Anterior cingulate cortex (tissue), 58 donors: ENCODE measurements around the gene AATF.

Experiments
- DNase-seq, 58 donors: peaks; one replicate each; lab custom pipeline; 2025; lab: John Stamatoyannopoulos, UW

Gene AATF

DNA sequence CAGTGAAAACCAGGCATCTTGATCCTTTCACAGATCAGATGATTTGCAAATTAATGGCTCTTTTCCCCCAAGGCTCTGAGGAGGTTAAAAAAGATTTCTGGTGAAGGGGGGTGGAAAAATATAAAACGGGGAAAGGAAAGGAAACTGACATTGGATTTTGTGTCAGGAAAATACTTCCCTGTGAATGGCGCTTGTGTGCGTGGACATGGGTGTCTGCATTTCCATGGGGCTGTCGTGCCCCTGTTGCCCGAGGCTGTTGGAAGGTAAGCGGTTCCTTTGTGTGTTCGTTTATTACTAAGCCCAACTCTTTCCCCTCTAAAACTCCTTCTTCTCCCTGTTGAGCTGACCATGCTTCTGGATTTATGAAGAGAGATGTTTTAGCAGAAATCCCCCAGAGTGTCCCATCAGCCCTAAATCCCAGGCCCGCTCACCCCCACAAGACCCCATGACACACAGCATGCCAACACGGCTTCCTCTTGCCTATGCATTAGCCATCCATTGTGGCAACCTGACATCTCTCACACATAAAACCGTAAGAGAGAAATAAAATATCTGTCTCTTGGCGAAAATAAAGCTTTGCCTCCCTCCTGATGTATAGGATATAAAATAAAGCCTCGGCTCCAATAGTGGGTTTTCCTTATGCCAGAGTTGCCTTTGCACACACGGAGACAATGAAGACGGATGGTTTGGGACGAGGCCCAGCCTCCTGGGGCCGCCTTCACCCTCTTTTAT is 18.7 kb upstream of the AATF start:
- no peak for DNase-seq

DNA sequence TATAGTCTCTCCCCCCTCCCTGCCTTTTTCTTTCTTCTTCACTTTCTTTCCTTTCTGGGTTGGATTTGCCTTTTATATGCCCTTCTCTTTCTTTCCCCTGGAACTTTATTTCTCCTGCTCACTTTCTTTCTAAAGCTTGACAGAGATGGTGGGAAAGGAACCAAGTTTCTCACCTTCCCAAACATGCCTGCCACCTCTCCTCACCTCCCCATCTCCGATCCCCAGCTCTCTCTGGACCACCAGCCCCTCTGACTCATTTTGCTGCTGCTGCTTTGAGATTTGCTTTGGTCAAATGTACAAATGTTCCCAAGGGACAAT is 18.2 kb upstream of the AATF start:
- no peak for DNase-seq

DNA sequence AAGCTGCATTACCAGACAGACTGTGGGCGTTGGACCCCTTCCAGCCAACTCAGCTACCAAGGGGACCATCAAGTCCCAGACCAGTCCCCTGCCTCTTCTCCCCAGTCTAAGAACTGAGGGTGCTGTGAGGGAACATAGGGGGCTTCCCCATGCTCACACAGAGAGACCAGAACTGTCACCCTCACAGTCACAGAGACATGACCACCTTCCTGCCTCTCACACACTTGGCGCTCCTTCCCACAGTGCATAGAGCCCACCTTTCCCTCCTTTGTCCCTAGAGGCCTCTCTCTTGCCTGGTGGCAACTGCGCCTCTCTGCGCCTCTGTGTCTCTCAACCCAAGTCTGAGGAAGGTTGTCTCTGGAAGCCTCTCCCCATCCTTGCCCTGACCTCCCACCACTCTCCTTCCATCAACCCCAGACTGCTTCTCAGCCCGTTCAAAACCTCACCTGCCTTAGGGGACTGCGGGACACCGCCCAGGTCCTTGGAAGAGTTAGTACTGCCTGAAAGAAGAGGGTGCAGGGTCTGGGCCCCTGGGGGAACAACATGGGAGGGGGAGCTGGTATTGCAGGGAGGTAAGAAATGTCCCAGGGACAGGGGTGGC is 17.6 kb upstream of the AATF start:
- no peak for DNase-seq

- no peak for DNase-seq
Measured at GRCh38 chr17:36931697-36932382, 16.9 kb upstream of the AATF start.

- DNase-seq = no peak
Measured at GRCh38 chr17:36932383-36932693, 16.4 kb upstream of the AATF start.

- DNase-seq = no peak
Measured at GRCh38 chr17:36932694-36933511, 15.9 kb upstream of the AATF start.

DNA sequence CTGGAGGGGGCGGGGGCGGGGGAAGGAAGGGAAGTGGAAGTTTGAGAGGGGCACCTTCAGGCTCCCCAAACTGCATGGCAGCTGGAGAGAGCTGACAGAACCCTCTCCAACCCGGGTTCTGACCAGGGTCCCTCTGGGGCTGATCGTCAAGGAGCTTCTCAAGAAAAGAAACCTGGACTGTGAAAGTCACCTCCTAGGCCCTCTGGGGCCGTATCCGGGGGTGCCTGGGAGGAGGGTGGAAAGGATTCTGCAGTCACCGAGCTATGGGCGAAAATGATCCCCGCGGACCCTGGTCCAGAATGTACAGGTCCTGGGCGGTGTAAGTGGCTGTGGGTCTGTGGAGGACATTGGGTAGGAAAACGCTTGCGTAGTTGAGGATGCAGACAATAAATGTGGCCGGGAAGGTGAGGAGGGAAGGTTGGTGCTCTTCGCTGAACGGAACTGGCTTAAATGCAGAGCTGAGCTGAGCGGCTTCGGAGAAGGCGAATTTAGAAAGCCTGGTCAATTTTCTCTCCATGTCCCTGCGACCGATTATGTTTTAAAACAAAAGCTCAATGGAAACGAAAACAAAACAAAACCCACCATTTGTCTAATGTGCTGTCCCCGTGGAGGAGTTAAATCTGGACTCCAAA is 15.1 kb upstream of the AATF start:
- no peak for DNase-seq

DNA sequence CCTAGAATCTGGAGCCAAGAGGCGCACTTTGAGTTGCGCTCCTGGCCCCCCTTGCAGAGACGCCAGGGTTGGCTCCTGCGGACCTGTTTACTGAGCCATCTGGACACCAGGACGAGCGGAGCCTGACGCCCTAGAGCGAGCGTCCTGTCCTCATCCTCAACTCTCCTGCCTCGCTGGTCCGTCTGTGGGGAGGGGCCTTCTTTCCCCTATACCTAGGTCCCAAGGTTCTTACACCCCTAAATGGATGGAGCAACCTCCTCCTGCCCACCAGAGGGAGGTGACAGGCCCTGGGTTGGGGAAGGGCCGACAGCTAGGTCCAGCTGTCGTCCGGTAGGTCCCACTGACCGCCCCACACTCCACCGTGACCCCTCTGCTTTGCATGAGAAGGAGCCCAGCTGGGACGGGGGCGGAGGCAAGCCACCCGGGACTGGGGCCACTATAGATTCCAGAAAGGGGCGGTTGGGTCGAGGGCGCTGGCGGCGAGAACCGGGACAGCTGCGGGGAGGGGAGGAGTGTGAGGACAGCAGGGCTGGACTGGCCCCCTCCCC is 14.5 kb upstream of the AATF start:
- no peak for DNase-seq

- DNase-seq = no peak
Measured at GRCh38 chr17:36934692-36935630, 13.8 kb upstream of the AATF start.

DNA sequence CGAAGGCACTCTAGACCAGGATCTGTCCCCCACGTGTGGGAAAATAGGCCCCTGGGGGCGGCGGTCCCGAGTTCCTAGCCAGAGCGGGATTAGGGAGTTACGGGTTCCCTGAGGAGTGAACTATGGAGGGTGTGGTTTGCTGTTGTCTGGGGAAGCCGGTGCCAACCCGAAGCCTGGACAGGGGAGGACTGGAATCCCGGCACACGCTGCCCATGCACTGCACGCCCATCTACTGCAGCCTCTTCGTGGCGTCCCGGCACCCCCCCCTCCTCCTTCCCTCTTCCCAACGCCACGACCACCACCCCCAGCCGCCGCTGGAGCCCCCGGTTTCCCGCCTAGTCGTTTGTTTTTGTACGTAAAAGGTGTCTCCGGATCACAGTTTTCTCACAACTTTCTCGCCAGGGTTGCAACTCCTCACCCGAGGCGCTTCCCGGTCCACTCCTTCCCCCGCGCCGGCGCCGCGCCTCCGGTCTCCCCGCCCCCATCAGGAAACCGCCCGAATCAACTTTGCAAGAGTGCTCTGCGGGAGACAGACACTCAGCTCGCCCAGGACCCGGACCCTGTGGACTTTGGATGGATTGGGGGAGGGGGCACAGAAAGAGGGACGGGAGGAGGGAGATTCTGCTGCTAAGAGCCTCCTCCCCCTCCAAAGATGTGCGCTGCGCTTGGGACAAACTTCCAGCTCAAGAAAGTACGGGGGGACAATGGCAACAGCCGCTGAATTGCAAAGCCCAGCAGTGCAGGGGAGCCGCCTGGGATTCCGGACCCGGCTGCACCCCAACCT is 12.9 kb upstream of the AATF start:
- DNase-seq = no peak

DNA sequence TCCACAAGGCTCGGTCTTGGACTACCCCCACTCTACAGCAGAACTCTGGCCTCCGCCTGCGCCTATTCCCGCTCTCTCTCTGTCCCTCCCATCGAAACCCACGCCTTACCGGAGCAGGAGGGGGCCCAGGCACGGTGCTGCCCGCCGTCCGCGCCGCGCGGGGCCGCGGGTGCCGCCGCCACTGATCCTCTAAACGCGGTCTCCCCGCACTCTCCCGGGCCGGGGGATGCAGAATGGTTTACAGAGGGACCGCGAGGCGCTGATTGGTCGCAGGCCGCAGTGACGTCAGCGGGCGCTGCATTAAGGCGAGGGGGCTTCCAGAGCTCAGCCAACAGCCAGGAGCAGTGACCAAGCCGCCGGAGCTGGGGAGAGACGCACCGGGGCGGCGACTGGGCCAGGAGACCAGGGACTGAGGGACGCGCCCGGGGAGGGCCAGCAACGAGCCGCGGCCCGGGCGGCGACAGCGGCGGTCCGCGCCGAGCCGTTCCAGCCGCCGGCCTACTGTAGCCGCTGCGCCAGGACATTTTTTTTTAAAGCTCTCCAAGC is 12.2 kb upstream of the AATF start:
- DNase-seq = no peak

DNA sequence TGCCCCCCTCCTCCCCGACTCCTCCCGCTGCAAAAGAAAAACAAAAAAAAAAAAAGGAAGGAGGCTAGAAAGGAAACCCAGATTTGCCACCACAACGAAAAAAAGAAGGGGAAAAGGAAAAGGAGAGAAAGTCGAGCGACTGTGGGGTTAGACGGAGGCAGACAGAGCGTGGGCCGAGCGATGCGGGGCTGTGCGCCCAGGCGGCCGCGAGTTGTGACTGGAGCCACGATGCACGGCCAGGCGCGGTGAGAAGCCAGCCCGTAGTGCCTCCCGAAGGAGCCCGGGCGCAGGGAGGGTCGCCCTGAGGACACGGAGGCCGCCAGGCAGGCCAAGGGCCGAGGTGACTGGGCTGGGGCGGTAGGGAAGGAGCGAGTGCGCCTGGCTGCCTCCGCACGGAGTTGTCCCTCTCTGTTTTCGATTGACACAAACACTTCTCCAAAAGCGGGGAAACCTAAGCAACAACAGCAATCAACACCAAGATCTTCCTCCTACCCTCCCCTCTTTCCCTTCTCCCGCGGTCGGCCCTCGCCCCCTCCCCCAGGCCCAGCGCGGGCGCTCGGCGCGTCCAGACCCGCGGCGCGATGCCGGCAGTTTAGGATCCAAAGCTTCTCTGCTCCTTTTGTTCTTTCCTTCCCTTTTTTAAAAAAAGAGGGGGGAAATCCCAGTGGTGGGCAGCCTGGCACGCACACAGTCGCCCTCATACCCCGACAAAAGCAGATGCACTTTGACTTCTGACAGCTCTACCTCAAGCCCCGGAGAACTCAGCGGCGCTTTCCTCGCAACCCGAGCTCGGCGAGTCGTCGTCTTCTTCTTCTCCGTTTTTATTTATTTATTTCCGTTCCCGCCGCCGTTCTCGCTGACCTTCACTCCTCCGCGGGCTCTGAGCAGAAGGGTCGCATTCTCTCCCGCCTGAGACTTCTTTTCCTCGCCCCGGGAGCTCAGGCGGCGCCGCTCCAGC is 11.5 kb upstream of the AATF start, which contains the start of gene LHX1:
Gene LHX1 (plus strand): TSS at position 475 of the 958 bp plus-strand sequence. CDS start 723 bp downstream, outside the sequence.
- DNase-seq = no peak

DNA sequence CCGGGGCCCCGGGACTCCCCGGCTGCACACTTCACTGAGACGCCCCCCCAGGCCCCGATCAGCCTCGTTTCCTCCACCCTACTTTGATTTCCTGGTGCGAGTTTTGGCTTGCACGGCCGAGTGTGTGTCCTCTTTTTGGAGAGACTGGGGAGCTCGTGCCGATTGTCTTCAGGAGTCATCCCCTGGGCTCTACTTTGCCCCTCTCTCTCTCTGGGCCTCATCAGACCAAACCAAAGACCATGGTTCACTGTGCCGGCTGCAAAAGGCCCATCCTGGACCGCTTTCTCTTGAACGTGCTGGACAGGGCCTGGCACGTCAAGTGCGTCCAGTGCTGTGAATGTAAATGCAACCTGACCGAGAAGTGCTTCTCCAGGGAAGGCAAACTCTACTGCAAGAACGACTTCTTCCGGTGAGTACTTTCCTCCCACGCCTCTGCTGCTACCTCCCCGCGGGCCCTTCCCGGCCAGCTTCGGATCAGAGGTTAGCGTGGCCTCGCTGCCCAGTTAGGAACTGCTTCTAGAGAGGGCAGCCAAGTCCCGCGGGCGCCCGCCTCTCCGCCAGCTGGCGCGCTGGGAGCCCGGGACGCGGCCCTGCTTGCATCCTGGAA is 10.7 kb upstream of the AATF start:
- peak in 1 of 58 donors; percentile 21 for DNase-seq

DNA sequence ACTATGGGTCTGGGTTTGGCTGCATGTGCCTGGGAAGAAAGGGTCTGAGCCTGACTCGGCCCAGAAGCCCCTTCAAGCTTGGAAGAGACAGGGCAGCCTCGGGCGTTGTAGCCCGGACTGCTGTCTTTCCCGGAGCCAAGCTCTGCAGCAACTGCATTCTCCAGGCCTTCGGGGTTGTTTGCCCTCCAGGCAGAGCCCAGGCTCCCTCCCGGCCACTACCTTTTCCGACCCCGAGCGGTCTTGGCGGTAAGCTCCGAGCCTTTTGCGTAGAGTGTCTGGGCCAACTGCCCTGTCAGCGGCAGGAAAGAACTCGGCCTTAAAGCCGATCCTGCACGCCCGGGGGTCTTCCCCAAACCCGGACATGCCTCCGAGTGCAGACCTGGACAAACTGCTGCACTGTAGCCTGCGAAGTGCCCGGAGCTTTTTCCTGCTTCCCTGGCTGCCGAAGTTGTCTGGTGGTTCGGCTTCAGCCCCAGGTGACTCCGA is 10.1 kb upstream of the AATF start:
- DNase-seq = no peak

DNA sequence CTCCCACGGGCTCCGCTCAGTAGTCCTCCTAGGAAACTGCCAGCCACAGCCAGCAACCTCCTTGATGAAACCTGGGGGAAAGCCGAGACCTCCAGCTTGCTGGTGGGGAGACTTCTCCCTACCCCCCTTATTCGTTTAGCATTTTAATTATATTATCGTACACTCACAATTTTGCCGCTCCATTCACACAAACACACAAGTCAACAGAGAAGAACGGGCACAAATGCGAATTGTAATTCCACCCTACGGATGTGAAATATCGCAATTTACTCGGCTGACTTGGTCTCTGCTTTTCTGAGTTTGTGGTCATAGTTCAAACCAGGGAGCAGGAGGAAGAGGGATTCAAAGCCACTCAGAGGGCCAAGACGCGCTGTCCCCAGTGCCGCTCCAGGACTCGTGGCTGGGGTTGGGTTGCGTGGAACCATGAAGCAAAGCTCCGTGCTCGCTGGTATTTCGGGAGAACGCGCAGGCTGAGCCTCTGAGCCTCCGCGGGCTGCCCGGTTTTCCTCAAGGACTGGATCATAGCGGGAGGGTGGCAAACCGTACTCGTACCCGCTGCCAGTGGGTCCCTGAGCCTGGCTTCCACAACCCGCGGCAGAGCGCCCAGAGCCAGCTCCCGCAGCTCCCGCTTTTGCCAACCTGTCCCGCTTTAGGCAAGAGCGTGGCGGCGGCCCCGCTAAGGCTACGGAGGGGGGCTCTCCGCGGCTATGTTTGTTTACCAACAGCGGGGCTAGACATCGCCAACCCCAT is 9.5 kb upstream of the AATF start:
- no peak for DNase-seq
